ENCODE data around the gene CEP41.

Gene CEP41

GRCh38 chr7:130346941-130347340 lies 93.9 kb downstream of the CEP41 start:
- DNase-seq, result no peak

- no peak for DNase-seq
Observed at GRCh38 chr7:130346177-130346905, 94.5 kb downstream of the CEP41 start.

GRCh38 chr7:130345725-130346124 lies 95.1 kb downstream of the CEP41 start:
- DNase-seq, result no peak

- no peak for DNase-seq
Observed at GRCh38 chr7:130345136-130345535, 95.7 kb downstream of the CEP41 start.

- no peak for DNase-seq
Observed at GRCh38 chr7:130344271-130344866, 96.4 kb downstream of the CEP41 start, which contains the start of gene CPA5. TSS of gene CPA5 (plus strand) at chr7:130344816. CDS start at chr7:130346486, 1,670 bp downstream.
